Testis (tissue), 3 donors: ENCODE data around the gene BMP7. TPM values are rescaled to one million over a fixed set of nuclear protein-coding genes. Genes with fewer than 3 reads are reported as not detected.

ENCODE experiments used
- DNase-seq: peaks from one replicate; pipeline ENCODE4 v3.0.0-alpha.2; 2019
- H3K27ac ChIP-seq, 2 donors: fragments of 200-600 bp; sonication (generic); one replicate each; pipeline ENCODE4 v1.5.1; 2019
- H3K27me3 ChIP-seq: fragments of 200-600 bp; sonication (generic); one replicate; pipeline ENCODE4 v1.5.1; 2019
- H3K36me3 ChIP-seq: fragments of 200-600 bp; sonication (generic); one replicate; pipeline ENCODE4 v1.5.1; 2017; ENCODE audit warnings: low read depth; ENCODE audit errors: missing control alignments
- H3K4me1 ChIP-seq: fragments of 200-600 bp; sonication (generic); one replicate; pipeline ENCODE4 v1.5.1; 2019
- H3K4me3 ChIP-seq, 2 donors: fragments of 200-600 bp; sonication (generic); one replicate each; pipeline ENCODE4 v1.5.1; 2017 to 2019
- H3K9me3 ChIP-seq: fragments of 200-600 bp; sonication (generic); one replicate; pipeline ENCODE4 v1.5.1; 2017
- POLR2A ChIP-seq: fragments of 450-650 bp; IDR thresholded peaks from one replicate; pipeline ENCODE4 v1.6.1; 2017; ENCODE audit warnings: antibody characterized with exemption, mild to moderate bottlenecking, moderate library complexity
- WGBS, 2 donors: methylation state at CpG; one replicate each; pipeline ENCODE4 v1.1.5; 2018; 5-methylcytosine and 5-hydroxymethylcytosine counted together
- intact Hi-C: fragments of 100-400 bp; cut with DNase I; formaldehyde crosslinking; loops from one replicate; pipeline ENCODE4 v1.15.1; 2023; ENCODE audit warnings: low total_unique reads
- polyA plus RNA-seq: library from polyadenylated mRNA; stranded (reverse); fragments of 350-450 nt; fragmentation: Illumina TruSeq; extraction: RNeasy Lipid Tissue Mini Kit (QIAGEN cat#74804); gene quantifications from one replicate; pipeline ENCODE4 v1.2.3, GENCODE V29; 2014; ENCODE audit warnings: low read depth, low replicate concordance; ENCODE audit not compliant: insufficient read depth
- total RNA-seq, 2 donors: library from RNA; depleted of rRNA; stranded (reverse); fragments of >200 nt; gene quantifications; one replicate each; pipeline ENCODE4 v1.2.3, GENCODE V29; 2016
- TF ChIP-seq, protein P1 (sequence below), 3 experiments: fragments of 450-650 bp in 2 of 3; fragments of 200-600 bp in 1 of 3; sonication (generic) in 1 of 3; IDR thresholded peaks; one replicate each; pipeline ENCODE4 v1.5.1; 2016 to 2019; ENCODE audit warnings: antibody characterized with exemption in 3 of 3, mild to moderate bottlenecking in 2 of 3, moderate library complexity in 1 of 3

BMP7 gene
- total and polyA plus RNA-seq, 3 donors from 2014 or later, result 2.4 to 7.1 (median 3.3) TPM

DNA sequence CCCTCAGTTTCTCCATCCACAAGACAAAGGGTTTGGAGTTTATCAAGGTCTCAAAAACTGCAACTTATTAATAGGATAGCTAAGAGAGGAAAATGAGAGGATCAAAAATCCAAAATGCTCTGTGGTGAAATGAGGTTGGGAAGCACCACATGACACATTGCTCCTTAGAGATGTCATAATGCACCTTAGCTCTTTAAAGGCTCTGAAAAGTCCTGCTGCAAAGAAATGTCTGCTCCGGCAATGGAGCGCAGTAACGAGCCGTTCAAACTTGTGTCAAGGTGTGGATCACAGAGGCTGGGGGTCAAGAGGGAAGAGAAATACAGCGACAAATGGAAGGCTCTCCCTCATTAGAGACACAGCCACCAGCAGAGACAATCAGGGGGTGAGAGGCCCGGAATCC lies 53.1 kb downstream of the BMP7 start:
- Histone ChIP-seq H3K27me3 (no peaks in the 10 kb centered on the region), H3K36me3 (no peaks in the 10 kb centered on the region), H3K4me1 (no peaks in the 10 kb centered on the region), H3K9me3 (no peaks in the 10 kb centered on the region), H3K4me3 (no peak overlapping the region), H3K27ac (no peak overlapping the region)
- 87 to 92% methylated on average over 6 of the region's 6 CpGs for WGBS, 2 donors
- no peak for DNase-seq
- intact Hi-C loops, result no loop called here
- TF ChIP-seq, protein P1, sequence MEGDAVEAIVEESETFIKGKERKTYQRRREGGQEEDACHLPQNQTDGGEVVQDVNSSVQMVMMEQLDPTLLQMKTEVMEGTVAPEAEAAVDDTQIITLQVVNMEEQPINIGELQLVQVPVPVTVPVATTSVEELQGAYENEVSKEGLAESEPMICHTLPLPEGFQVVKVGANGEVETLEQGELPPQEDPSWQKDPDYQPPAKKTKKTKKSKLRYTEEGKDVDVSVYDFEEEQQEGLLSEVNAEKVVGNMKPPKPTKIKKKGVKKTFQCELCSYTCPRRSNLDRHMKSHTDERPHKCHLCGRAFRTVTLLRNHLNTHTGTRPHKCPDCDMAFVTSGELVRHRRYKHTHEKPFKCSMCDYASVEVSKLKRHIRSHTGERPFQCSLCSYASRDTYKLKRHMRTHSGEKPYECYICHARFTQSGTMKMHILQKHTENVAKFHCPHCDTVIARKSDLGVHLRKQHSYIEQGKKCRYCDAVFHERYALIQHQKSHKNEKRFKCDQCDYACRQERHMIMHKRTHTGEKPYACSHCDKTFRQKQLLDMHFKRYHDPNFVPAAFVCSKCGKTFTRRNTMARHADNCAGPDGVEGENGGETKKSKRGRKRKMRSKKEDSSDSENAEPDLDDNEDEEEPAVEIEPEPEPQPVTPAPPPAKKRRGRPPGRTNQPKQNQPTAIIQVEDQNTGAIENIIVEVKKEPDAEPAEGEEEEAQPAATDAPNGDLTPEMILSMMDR (IDR thresholded peaks at IDR 0.05), result no peak
- no peak for TF ChIP-seq POLR2A

DNA sequence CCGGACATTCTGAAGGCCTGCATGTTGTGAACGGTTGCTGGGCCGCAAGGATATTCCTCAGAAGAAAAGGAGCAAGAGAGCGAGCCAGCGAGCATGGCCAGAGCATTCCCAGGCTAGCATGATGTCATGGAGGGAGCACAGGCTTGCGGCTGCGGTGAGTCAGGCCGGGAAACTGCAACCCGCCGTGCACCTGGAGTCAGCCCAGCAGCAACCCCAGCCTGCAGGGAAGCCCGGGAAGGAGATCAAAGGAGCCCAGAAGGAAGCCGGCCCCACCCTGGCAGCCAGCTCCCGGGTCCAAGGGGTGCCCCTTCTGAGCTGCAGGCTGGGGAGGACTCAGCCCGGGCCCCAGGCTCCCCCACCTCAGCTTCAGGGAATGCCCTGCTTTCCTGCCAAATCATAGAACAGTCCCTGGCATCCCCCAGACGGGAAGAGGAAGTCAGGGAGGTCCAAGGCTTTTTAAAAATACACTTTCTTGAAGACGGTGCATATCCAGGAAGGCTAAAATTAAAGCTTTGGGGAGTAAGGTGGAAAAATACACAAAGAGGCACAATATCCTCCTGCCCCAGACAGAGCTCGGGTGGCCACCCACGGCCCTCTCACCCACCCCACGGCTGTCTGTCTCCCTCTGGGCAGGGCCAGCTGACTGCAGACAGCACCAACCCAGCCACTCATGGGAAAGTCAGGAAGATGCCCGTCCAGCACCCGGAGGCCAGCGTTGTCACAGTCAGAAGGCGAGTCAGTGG lies 53.7 kb downstream of the BMP7 start:
- WGBS, 2 donors, result 35 to 43% methylated on average over 10 to 23 of the region's 23 CpGs
- peak; percentile 50 for DNase-seq
- H3K36me3 ChIP-seq, result no peaks in the 10 kb centered on the region
- no peak overlapping the region for H3K27ac ChIP-seq
- intact Hi-C loops, result no loop called here
- H3K27me3 ChIP-seq, result no peaks in the 10 kb centered on the region
- H3K4me1 ChIP-seq, result no peaks in the 10 kb centered on the region
- H3K4me3 ChIP-seq, result no peak overlapping the region
- TF ChIP-seq, protein P1 (IDR thresholded peaks at IDR 0.05), result no peak
- TF ChIP-seq POLR2A, result no peak
- no peaks in the 10 kb centered on the region for H3K9me3 ChIP-seq

GRCh38 chr20:57211908-57212533 lies 54.4 kb downstream of the BMP7 start:
- no peaks in the 10 kb centered on the region for H3K27me3 ChIP-seq
- 66 to 74% methylated on average over 25 of the region's 25 CpGs for WGBS, 2 donors
- intact Hi-C loops, result no loop called here
- H3K4me3 ChIP-seq, result no peak overlapping the region
- no peaks in the 10 kb centered on the region for H3K36me3 ChIP-seq
- TF ChIP-seq, protein P1 (IDR thresholded peaks at IDR 0.05), result no peak
- TF ChIP-seq POLR2A, result no peak
- H3K27ac ChIP-seq, result no peak overlapping the region
- DNase-seq, result no peak
- no peaks in the 10 kb centered on the region for H3K9me3 ChIP-seq
- H3K4me1 ChIP-seq, result no peaks in the 10 kb centered on the region

GRCh38 chr20:57211406-57211805 lies 55.0 kb downstream of the BMP7 start:
- no peak overlapping the region for H3K4me3 ChIP-seq
- DNase-seq, result no peak
- TF ChIP-seq, protein P1 (IDR thresholded peaks at IDR 0.05), result no peak
- no peak for TF ChIP-seq POLR2A
- H3K27ac ChIP-seq, result no peak overlapping the region
- intact Hi-C loops, result no loop called here
- H3K36me3 ChIP-seq, result no peaks in the 10 kb centered on the region
- no peaks in the 10 kb centered on the region for H3K27me3 ChIP-seq
- 85 to 96% methylated on average over 2 of the region's 2 CpGs for WGBS, 2 donors
- H3K9me3 ChIP-seq, result no peaks in the 10 kb centered on the region
- H3K4me1 ChIP-seq, result no peaks in the 10 kb centered on the region
